LNCaP clone FGC (cell line): Measurements from ENCODE around the gene KRTAP5-6.

Source experiments
- DNase-seq: peaks from one replicate; pipeline ENCODE4 v3.0.0-alpha.2; 2011; ENCODE audit warnings: low read depth
- H3K4me3 ChIP-seq: 2 replicates; pipeline ENCODE4 v1.5.1; 2011; ENCODE audit warnings: mild to moderate bottlenecking, low read depth, low read length, control low read depth
- CTCF ChIP-seq: IDR thresholded peaks from 2 replicates; pipeline ENCODE4 v1.5.1; 2012; ENCODE audit warnings: mild to moderate bottlenecking; ENCODE audit not compliant: control insufficient read depth, insufficient read depth; ENCODE audit errors: extremely low read depth

KRTAP5-6 gene

GRCh38 chr11:1671658-1672057 is 25.3 kb upstream of the KRTAP5-6 start:
- DNase-seq = no peak
- no peak for TF ChIP-seq CTCF
- H3K4me3 ChIP-seq = no peak overlapping the region

- no peak for TF ChIP-seq CTCF
- DNase-seq = no peak
- no peak overlapping the region for H3K4me3 ChIP-seq
These were observed 24.2 kb upstream of the KRTAP5-6 start for GRCh38 chr11:1672613-1673350.

- TF ChIP-seq CTCF = no peak
- no peak for DNase-seq
- no peak overlapping the region for H3K4me3 ChIP-seq
These were observed 23.4 kb upstream of the KRTAP5-6 start for GRCh38 chr11:1673446-1674172.

- H3K4me3 ChIP-seq = no peak overlapping the region
- no peak for TF ChIP-seq CTCF
- no peak for DNase-seq
These were observed 22.5 kb upstream of the KRTAP5-6 start for GRCh38 chr11:1674173-1675131.

GRCh38 chr11:1675536-1676228 is 21.3 kb upstream of the KRTAP5-6 start:
- TF ChIP-seq CTCF = no peak
- no peak for DNase-seq
- no peak overlapping the region for H3K4me3 ChIP-seq

- no peak for DNase-seq
- no peak for TF ChIP-seq CTCF
These were observed 20.7 kb upstream of the KRTAP5-6 start for GRCh38 chr11:1676229-1676740.

More at GRCh38 chr11:1676229-1676740, 20.7 kb upstream of the KRTAP5-6 start:
- no peak overlapping the region for H3K4me3 ChIP-seq
